WTC11 (cell line): ENCODE results near the gene RHOB. TPM values are rescaled to one million over a fixed set of nuclear protein-coding genes. Genes with fewer than 3 reads are reported as not detected.

Experiments used
- ATAC-seq: fragments of 200-7000 bp; cut with Tn5 transposase; 2 replicates; pipeline ENCODE4 v1.10.0; 2021; ENCODE audit warnings: mild to moderate bottlenecking, moderate library complexity
- CTCF ChIA-PET: fragments of 300-600 bp; sonication (Branson Sonifier 250); formaldehyde crosslinking; loops from one replicate; lab custom pipeline; 2021; ENCODE audit warnings: antibody characterized with exemption; lab: Charles Lee
- POLR2A ChIA-PET: fragments of 350-600 bp; sonication (Branson Sonifier 250); formaldehyde crosslinking; loops from one replicate; lab custom pipeline; 2021; ENCODE audit warnings: antibody characterized with exemption; lab: Charles Lee
- DNase-seq: peaks from one replicate; pipeline ENCODE4 v3.0.0; 2021; ENCODE audit warnings: low spot score
- H3K27ac Mint-ChIP-seq: 2 replicates; pipeline ENCODE4 v1.8.0; 2021; ENCODE audit warnings: mixed read lengths
- H3K27me3 Mint-ChIP-seq: 2 replicates; pipeline ENCODE4 v1.8.0; 2021; ENCODE audit warnings: low read depth, mild to moderate bottlenecking, moderate library complexity, mixed read lengths
- H3K36me3 Mint-ChIP-seq: 2 replicates; pipeline ENCODE4 v1.8.0; 2021; ENCODE audit warnings: mixed read lengths
- H3K4me1 Mint-ChIP-seq: 2 replicates; pipeline ENCODE4 v1.8.0; 2022; ENCODE audit warnings: mixed read lengths
- H3K4me3 Mint-ChIP-seq: 2 replicates; pipeline ENCODE4 v1.8.0; 2021; ENCODE audit warnings: mild to moderate bottlenecking, moderate library complexity, mixed read lengths
- H3K9me3 Mint-ChIP-seq: 2 replicates; pipeline ENCODE4 v1.8.0; 2021; ENCODE audit warnings: mixed read lengths
- FOXJ3 ChIP-seq: sonication (generic); formaldehyde crosslinking; IDR thresholded peaks from 2 replicates; pipeline ENCODE4 v1.9.0; 2021; ENCODE audit warnings: missing genetic modification reagents, mild to moderate bottlenecking, borderline replicate concordance
- GABPB1 ChIP-seq: sonication (generic); formaldehyde crosslinking; IDR thresholded peaks from 2 replicates; pipeline ENCODE4 v1.8.1; 2023; ENCODE audit warnings: mild to moderate bottlenecking, missing genetic modification reagents
- GRHL2 ChIP-seq: fragments of 250-450 bp; sonication (Bioruptor Pico); IDR thresholded peaks from 2 replicates; pipeline ENCODE4 v1.8.0; 2022; ENCODE audit warnings: mild to moderate bottlenecking, moderate library complexity; ENCODE audit not compliant: insufficient replicate concordance, severe bottlenecking
- JAZF1 ChIP-seq: fragments of 250-450 bp; sonication (Bioruptor Pico); IDR thresholded peaks from 2 replicates; pipeline ENCODE4 v1.9.0; 2021; ENCODE audit warnings: moderate library complexity, mild to moderate bottlenecking, inconsistent platforms
- JUN ChIP-seq: sonication (generic); formaldehyde crosslinking; IDR thresholded peaks from 2 replicates; pipeline ENCODE4 v1.8.0; 2023; ENCODE audit warnings: mild to moderate bottlenecking, missing genetic modification reagents
- NR2C2 ChIP-seq: sonication (generic); formaldehyde crosslinking; IDR thresholded peaks from 2 replicates; pipeline ENCODE4 v1.8.0; 2022; ENCODE audit warnings: mild to moderate bottlenecking, missing genetic modification reagents
- NR3C1 ChIP-seq: sonication (generic); formaldehyde crosslinking; conservative IDR thresholded peaks from 2 replicates; pipeline ENCODE4 v1.8.1; 2023; ENCODE audit warnings: low read depth, mild to moderate bottlenecking, missing genetic modification reagents
- TCF7 ChIP-seq: sonication (generic); formaldehyde crosslinking; IDR thresholded peaks from 2 replicates; pipeline ENCODE4 v1.8.0; 2022; ENCODE audit warnings: mild to moderate bottlenecking, low read depth, missing genetic modification reagents, moderate library complexity
- ZNF263 ChIP-seq: sonication (generic); formaldehyde crosslinking; IDR thresholded peaks from 2 replicates; pipeline ENCODE4 v1.8.1; 2022; ENCODE audit warnings: low read depth, mild to moderate bottlenecking, moderate library complexity, missing genetic modification reagents
- ZNF416 ChIP-seq: fragments of 250-450 bp; sonication (Bioruptor Pico); IDR thresholded peaks from 2 replicates; pipeline ENCODE4 v1.9.0; 2021; ENCODE audit warnings: mild to moderate bottlenecking, inconsistent platforms
- total RNA-seq: library from RNA; stranded (reverse); gene quantifications from 3 replicates; pipeline ENCODE4 v1.2.3, GENCODE V29; 2021
- TF ChIP-seq, protein P1 (sequence below): sonication (generic); formaldehyde crosslinking; IDR thresholded peaks from 2 replicates; pipeline ENCODE4 v1.8.0; 2023; ENCODE audit warnings: mild to moderate bottlenecking, missing genetic modification reagents
- TF ChIP-seq, protein P2 (sequence below): sonication (generic); formaldehyde crosslinking; IDR thresholded peaks from 2 replicates; pipeline ENCODE4 v1.8.1; 2022; ENCODE audit warnings: low read depth, mild to moderate bottlenecking, moderate library complexity, missing genetic modification reagents, borderline replicate concordance
- TF ChIP-seq, protein P3 (sequence below): sonication (generic); formaldehyde crosslinking; IDR thresholded peaks from 2 replicates; pipeline ENCODE4 v1.8.1; 2022; ENCODE audit warnings: mild to moderate bottlenecking, missing genetic modification reagents, moderate library complexity, borderline replicate concordance
- TF ChIP-seq, protein P4 (sequence below): sonication (generic); formaldehyde crosslinking; IDR thresholded peaks from 2 replicates; pipeline ENCODE4 v1.8.0; 2022; ENCODE audit warnings: mild to moderate bottlenecking, missing genetic modification reagents
- TF ChIP-seq, protein P5 (sequence below): sonication (generic); formaldehyde crosslinking; IDR thresholded peaks from 2 replicates; pipeline ENCODE4 v1.8.0; 2022; ENCODE audit warnings: mild to moderate bottlenecking, missing genetic modification reagents
- TF ChIP-seq, protein P6 (sequence below): fragments of 250-450 bp; sonication (Bioruptor Pico); IDR thresholded peaks from 2 replicates; pipeline ENCODE4 v1.8.0; 2021; ENCODE audit warnings: mild to moderate bottlenecking
- TF ChIP-seq, protein P7 (sequence below): sonication (generic); formaldehyde crosslinking; IDR thresholded peaks from 2 replicates; pipeline ENCODE4 v1.8.0; 2022; ENCODE audit warnings: mild to moderate bottlenecking, missing genetic modification reagents

RHOB gene
- total RNA-seq, 1 experiment from 2014 or later: 20.4 TPM

DNA sequence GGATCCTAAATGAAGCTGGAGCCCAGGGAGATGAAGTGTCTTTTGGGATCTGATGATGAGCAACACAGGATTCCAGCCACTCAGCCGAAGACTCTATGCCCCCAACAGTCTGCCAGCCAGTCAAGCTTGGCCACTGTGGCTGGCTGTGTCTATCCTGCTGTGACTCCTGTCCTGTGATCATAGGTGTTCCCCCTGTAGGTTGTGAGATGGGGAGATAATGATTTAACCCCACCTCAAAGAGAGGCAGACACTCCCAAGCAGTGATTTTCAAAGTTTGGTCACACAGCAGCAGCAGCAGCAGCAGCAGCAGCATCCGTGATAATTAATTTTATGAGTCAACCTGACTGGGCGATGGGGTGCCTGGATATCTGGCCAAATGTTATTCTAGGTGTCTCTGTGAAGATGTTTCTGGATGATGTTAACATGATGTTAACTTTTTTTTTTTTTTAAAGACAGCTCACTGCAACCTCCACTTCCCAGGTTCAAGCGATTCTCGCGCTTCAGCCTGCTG, 21.4 kb upstream of the RHOB start (continued):
- TF ChIP-seq, protein P1, sequence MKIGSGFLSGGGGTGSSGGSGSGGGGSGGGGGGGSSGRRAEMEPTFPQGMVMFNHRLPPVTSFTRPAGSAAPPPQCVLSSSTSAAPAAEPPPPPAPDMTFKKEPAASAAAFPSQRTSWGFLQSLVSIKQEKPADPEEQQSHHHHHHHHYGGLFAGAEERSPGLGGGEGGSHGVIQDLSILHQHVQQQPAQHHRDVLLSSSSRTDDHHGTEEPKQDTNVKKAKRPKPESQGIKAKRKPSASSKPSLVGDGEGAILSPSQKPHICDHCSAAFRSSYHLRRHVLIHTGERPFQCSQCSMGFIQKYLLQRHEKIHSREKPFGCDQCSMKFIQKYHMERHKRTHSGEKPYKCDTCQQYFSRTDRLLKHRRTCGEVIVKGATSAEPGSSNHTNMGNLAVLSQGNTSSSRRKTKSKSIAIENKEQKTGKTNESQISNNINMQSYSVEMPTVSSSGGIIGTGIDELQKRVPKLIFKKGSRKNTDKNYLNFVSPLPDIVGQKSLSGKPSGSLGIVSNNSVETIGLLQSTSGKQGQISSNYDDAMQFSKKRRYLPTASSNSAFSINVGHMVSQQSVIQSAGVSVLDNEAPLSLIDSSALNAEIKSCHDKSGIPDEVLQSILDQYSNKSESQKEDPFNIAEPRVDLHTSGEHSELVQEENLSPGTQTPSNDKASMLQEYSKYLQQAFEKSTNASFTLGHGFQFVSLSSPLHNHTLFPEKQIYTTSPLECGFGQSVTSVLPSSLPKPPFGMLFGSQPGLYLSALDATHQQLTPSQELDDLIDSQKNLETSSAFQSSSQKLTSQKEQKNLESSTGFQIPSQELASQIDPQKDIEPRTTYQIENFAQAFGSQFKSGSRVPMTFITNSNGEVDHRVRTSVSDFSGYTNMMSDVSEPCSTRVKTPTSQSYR (CRISPR knock-in tag): no peak

DNA sequence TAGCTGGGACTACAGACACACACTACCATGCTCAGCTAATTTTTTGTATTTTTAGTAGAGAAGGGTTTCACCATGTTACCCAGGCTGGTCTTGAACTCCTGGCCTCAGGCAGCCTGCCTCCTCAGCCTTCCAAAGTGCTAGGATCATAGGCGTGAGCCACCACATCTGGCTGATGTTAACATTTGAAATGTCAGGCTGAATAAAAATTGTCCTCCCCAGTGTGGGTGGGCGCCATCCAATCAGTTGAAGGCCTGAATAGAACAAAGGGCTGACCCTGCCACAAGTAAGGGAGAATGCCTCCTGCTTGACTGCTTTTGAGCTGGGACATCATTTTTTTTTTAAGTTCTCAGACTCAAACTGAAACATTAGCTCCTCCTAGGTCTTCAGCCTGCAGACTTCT, 21.0 kb upstream of the RHOB start:
- no peaks in the 10 kb centered on the region for H3K36me3 Mint-ChIP-seq
- no peaks in the 10 kb centered on the region for H3K9me3 Mint-ChIP-seq
- no peak overlapping the region for H3K27ac Mint-ChIP-seq
- peaks cover 9% of the 10 kb centered on the region for H3K4me1 Mint-ChIP-seq
- ChIA-PET POLR2A (interaction anchor here (1.4 kb wide), 1 partner anchor 21 kb away, joined by 3 read pairs; the partner anchor contains the start of gene RHOB), CTCF (interaction anchor here (0.6 to 7.0 kb wide), 3 partner anchors 9 to 217 kb away, joined by 3 to 99 read pairs (median 6); no protein-coding TSS in a partner anchor)
- TF ChIP-seq JUN (CRISPR knock-in tag) (no peak), ZNF263 (CRISPR knock-in tag) (no peak), NR2C2 (no peak), ZNF416 (no peak), TCF7 (no peak), FOXJ3 (CRISPR knock-in tag) (no peak), GABPB1 (CRISPR knock-in tag) (no peak), GRHL2 (CRISPR knock-in tag) (no peak), JAZF1 (CRISPR knock-in tag) (no peak), NR3C1 (CRISPR knock-in tag) (no peak)
- TF ChIP-seq, protein P2, sequence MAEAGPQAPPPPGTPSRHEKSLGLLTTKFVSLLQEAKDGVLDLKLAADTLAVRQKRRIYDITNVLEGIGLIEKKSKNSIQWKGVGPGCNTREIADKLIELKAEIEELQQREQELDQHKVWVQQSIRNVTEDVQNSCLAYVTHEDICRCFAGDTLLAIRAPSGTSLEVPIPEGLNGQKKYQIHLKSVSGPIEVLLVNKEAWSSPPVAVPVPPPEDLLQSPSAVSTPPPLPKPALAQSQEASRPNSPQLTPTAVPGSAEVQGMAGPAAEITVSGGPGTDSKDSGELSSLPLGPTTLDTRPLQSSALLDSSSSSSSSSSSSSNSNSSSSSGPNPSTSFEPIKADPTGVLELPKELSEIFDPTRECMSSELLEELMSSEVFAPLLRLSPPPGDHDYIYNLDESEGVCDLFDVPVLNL (CRISPR knock-in tag): no peak
- TF ChIP-seq, protein P3, sequence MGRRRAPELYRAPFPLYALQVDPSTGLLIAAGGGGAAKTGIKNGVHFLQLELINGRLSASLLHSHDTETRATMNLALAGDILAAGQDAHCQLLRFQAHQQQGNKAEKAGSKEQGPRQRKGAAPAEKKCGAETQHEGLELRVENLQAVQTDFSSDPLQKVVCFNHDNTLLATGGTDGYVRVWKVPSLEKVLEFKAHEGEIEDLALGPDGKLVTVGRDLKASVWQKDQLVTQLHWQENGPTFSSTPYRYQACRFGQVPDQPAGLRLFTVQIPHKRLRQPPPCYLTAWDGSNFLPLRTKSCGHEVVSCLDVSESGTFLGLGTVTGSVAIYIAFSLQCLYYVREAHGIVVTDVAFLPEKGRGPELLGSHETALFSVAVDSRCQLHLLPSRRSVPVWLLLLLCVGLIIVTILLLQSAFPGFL (CRISPR knock-in tag): no peak
- TF ChIP-seq, protein P4, sequence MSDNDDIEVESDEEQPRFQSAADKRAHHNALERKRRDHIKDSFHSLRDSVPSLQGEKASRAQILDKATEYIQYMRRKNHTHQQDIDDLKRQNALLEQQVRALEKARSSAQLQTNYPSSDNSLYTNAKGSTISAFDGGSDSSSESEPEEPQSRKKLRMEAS (CRISPR knock-in tag): no peak
- TF ChIP-seq, protein P5, sequence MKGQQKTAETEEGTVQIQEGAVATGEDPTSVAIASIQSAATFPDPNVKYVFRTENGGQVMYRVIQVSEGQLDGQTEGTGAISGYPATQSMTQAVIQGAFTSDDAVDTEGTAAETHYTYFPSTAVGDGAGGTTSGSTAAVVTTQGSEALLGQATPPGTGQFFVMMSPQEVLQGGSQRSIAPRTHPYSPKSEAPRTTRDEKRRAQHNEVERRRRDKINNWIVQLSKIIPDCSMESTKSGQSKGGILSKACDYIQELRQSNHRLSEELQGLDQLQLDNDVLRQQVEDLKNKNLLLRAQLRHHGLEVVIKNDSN (CRISPR knock-in tag): no peak
- TF ChIP-seq, protein P6, sequence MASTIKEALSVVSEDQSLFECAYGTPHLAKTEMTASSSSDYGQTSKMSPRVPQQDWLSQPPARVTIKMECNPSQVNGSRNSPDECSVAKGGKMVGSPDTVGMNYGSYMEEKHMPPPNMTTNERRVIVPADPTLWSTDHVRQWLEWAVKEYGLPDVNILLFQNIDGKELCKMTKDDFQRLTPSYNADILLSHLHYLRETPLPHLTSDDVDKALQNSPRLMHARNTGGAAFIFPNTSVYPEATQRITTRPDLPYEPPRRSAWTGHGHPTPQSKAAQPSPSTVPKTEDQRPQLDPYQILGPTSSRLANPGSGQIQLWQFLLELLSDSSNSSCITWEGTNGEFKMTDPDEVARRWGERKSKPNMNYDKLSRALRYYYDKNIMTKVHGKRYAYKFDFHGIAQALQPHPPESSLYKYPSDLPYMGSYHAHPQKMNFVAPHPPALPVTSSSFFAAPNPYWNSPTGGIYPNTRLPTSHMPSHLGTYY (CRISPR knock-in tag): no peak
- TF ChIP-seq, protein P7, sequence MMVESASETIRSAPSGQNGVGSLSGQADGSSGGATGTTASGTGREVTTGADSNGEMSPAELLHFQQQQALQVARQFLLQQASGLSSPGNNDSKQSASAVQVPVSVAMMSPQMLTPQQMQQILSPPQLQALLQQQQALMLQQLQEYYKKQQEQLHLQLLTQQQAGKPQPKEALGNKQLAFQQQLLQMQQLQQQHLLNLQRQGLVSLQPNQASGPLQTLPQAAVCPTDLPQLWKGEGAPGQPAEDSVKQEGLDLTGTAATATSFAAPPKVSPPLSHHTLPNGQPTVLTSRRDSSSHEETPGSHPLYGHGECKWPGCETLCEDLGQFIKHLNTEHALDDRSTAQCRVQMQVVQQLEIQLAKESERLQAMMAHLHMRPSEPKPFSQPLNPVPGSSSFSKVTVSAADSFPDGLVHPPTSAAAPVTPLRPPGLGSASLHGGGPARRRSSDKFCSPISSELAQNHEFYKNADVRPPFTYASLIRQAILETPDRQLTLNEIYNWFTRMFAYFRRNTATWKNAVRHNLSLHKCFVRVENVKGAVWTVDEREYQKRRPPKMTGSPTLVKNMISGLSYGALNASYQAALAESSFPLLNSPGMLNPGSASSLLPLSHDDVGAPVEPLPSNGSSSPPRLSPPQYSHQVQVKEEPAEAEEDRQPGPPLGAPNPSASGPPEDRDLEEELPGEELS (CRISPR knock-in tag): no peak
- no peak overlapping the region for H3K4me3 Mint-ChIP-seq
- no peaks in the 10 kb centered on the region for H3K27me3 Mint-ChIP-seq
- DNase-seq: no peak
- no peak for ATAC-seq
